KG1 (cell line): ENCODE data around the gene CD244.
A peak's percentile ranks its signal among the peaks of the same experiment; 100 is the strongest.
"Not testable (repeated sequence)": the region's sequence is repeated elsewhere in the genome, so short reads cannot be mapped to it uniquely, and the experiment has no call there.

Source experiments
- DNase-seq: peaks from one replicate; lab custom pipeline; 2025; lab: John Stamatoyannopoulos, UW

Gene CD244, protein sequence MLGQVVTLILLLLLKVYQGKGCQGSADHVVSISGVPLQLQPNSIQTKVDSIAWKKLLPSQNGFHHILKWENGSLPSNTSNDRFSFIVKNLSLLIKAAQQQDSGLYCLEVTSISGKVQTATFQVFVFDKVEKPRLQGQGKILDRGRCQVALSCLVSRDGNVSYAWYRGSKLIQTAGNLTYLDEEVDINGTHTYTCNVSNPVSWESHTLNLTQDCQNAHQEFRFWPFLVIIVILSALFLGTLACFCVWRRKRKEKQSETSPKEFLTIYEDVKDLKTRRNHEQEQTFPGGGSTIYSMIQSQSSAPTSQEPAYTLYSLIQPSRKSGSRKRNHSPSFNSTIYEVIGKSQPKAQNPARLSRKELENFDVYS

DNA sequence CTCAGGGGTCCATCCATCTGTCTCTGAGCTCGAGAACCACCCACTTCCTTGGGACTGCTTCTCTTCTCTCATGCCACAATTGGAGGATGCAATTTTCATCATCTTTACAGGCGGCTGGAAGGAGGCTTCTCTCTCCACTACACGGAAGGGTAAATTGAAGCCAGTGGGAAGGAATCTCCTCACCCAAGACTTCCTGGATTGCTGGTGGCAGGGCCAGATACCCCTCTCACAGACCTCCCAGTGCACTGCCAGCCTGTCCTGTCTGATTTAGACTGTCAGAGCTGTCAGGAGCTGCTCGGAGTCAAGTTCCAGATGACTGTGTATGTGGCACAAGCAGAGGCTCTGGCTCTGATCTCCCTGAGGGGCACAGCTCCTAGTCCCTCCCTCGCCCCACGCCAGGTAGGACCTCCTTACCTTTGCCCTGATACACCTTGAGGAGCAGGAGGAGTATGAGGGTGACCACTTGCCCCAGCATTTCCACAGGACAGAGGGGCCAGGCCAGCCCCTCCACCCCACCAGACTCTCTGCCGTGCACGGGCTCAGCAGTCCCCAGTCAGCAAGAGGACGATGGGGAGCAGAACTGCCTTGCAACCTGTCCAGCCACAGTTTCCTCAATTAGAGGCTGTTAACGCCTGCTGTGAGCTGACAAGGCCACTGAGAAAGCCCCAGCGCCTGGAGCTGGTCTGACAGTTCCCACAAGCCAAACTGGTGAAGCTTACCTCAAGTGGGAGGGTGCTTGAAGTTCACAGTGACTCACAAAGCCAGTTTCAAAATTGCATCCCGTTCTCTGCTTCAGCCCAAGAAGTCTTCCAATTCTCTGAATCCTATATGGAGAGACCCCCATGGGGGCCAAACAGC lies at the start of gene CD244:
CD244 (minus strand) TSS at position 685 of the 858 bp plus-strand sequence; CDS start at position 475, 210 bp downstream.
- peak; percentile 88 for DNase-seq

DNA sequence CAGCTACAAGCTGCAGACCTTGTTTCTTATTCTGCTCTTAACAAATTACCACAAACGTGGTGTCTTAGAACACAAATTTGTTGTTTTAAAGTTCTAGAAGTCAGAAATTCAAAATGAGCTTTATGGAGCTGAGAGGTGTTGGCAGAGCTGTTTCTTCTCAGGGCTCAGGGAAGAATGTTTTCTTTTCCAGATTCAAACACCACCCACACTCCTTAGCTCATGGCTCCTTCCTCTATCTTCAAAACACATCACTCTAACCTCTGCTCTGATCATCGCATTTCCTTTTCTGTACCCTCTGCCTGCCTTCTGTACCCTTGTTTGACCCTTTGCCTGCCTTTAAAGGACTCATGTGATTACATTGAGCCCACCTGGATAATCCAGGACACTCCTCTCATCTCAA lies 49.2 kb upstream of the CD244 start:
- DNase-seq: no peak

DNA sequence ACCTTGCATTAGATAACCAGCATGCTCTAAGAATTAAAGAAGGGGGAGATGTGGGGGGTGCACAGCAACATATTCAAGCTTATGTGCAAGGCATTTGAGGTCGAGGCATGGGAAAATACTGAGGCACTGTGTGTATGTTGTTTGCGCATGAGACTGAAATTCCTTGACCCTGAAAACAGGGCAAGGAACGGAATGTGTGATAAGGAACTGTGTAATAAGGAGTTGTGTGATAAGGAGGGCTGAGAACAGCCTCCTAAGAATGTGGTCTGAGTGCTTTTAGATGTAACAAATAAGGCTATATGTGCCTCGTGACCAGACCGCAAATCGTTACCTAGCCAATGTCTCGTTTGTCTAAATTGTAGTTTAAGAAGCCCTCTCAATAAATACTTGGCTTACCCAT lies 48.8 kb upstream of the CD244 start:
- no peak for DNase-seq

DNA sequence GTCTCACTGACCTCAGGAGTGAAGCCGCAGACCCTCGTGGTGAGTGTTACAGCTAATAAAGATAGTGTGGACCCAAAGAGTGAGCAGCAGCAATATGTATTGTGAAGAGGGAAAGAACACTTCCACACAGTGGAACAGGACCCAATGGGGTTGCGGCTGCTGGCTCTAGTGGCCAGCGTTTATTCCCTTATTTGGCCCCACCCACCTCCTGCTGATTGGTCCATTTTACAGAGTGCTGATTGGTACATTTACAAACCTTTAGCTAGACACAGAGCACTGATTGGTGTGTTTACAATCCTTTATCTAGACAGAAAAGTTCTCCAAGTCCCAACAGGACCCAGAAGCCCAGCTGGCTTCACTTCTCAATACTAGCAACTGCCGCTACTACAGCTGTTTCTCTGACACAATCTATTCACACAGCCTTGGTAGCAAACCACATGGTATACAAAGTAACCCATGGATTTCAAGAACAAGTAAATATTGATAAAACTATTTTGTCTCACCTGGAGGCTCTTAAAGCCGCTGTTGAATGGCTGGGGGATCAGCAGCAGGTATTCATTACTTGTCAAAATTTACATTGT lies 47.6 kb upstream of the CD244 start:
- no peak for DNase-seq

DNA sequence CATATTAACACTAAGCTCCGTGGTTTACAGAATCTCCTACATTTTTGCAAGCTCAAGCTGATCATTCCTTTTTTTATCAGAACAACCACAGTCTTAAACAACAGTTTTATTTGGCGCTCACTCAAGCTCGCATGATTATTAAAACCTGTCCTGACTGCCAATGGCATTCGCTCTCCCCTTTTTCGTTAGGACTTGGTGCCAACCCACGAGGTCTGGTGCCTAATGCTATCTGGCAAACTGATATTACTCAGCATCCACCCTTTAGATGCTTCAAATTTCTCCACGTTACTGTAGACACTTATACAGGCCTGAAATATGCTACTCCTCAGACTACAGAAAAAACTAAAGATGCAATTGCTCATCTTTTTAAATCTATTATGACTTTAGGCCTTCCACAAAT lies 45.3 kb upstream of the CD244 start:
- no peak for DNase-seq

DNA sequence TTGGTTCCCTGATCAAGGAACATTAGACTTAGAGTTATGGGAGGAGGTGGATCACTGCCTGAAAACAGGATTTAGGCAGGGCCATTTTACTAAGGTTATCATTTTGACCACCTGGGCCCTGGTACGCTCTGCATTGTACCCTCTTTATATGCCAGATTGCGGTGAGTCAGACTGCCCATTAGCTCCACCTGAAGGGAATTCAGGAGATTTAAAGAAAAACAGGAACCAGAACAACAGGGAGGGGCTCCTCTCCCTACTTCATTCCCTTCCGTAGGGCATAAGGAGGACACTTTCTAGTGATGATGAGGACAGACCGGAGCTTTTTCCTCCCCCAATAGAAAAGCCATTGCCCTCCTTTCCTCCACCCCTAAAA lies 42.9 kb upstream of the CD244 start:
- DNase-seq: no peak

DNA sequence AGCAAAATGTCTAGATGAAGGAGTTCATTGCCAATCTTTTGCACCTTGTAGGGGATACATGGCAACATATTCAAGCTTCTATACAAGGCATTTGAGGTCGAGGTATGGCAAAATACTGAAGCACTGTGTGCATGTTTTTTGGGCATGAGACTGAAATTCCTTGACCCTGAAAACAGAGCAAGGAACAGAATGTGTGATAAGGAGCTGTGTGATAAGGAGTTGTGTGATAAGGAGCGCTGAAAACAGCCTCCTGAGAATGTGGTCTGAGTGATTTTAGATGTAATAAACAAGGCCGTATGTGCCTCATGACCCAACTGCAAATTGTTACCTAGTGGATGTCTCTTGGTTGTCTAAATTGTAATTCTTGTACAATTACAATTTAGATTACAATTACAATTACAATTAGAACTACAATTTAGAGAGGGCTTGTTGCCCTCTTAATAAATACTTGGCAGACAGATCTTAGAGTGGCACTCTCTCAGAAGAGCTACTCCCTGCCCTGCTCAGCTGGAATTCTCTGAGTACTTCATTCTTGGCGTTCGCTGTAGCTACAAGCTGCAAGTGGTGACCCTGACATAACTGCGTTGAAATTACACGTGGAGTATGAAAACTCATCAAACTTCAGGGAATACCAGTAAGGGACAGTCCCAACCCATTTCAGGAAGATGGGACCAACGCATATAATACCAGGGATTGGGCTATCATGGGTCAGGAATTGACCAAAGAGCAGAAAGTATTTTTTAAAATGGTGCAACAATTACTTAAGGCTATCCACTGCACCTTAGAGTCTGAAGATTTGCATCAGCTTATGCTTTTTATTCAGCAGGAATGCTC lies 42.3 kb upstream of the CD244 start:
- DNase-seq: no peak

DNA sequence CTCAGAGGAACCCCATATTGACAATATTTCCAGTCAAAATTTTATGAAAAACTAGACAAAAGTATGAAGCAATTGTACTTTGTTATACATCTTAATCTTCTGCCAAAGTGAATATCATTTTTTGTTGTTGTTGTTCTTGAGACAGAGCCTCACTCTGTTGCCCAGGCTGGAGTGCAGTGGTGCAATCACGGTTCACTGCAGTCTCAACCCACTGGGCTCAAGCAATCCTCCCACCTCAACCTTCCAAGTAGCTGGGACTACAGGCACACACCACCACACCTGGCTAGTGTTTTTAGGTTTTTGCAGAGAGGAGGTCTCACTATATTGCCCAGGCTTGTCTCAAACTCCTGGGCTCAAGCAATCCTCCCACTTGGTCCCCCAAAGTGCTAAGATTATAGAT lies 39.6 kb upstream of the CD244 start:
- not testable (repeated sequence) for DNase-seq

DNA sequence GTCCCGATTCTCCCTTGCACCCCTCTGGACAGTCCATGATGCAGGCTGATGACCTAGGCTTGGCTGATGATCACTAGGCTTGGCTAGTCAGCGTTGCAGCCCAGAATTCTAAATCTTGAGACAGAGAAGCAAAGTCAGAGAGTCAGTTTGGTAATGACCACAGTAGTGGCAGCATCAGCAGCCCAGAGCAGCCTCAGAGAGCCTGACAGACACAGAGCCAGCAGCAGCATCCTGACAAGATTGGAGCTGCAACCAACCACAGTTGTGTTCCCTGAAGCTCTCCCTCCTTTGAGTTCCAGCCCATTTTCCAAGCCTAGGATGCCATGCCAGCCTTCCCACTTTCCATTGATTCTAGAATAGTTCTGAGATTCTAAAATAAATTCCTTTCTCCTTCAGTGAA lies 39.1 kb upstream of the CD244 start:
- DNase-seq: no peak

DNA sequence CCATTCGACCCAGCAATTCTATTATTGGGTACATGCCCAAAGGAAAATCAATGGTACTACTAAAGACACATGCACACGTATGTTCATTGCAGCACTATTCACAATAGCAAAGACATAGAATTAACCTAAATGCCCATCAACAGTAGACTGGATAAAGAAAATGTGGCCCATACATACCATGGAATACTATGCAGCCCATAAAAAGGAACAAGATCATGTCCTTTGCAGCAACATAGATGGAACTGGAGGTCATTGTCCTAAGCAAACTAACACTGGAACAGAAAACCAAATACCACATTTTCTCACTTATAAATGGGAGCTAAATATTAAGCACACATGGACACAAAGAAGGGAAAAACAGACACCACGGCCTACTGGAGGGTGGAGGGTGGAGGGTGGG lies 38.0 kb upstream of the CD244 start:
- not testable (repeated sequence) for DNase-seq

DNA sequence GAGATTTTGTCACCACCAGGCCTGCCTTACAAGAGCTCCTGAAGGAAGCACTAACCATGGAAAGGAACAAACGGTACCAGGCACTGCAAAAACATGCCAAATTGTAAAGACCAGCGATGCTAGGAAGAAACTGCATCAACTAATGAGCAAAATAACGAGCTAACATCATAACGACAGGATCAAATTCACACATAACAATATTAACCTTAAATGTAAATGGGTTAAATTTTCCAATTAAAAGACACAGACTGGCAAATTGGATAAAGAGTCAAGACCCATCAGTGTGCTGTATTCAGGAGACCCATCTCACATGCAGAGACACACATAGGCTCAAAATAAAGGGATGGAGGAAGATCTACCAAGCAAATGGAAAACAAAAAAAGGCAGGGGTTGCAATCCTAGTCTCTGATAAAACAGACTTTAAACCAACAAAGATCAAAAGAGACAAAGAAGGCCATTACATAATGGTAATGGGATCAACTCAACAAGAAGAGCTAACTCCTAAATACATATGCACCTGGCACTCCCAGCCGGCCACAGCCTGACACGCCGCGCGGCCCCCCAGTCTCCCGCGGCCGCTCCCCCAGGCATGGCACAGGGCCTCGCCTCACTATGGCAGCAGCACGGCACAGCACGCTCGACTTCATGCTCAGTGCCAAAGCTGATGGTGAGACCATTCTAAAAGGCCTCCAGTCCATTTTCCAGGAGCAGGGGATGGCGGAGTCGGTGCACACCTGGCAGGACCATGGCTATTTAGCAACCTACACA lies 31.9 kb upstream of the CD244 start:
- not testable (repeated sequence) for DNase-seq

DNA sequence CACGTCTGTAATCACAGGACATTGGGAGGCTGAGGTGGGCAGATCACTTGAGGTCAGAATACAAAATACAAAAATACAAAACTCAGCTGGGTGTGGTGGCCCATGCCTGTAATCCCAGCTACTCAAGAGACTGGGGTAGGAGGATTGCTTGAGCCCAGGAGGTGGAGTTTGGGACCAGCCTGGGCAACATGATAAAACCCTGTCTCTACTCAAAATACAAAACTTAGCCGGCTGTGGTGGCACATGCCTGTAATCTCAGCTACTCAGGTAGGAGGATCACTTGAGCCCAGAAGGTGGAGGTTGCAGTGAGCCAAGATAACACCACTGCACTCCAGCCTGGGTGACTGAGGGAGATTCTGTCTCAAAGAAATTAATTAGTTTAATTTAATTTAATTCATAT lies 28.8 kb upstream of the CD244 start:
- DNase-seq: no peak

DNA sequence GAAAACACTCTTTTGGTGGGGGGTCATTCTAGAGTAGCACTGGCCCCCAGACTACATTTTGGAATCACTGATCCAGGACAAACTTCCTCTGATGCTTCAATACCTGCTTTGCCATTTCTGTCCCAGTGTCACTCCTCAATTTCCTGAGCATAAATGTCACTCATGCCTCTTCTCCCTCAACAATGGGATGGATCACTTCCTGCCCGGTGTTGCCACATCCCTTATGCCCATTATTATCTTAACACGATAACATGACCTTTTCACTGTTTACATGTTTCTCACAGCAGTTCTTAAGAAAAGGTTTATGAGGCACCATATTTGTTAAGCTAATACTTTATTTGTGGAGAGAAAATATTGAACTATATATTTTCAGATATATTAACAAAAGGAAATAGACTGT lies 26.2 kb upstream of the CD244 start:
- DNase-seq: no peak

DNA sequence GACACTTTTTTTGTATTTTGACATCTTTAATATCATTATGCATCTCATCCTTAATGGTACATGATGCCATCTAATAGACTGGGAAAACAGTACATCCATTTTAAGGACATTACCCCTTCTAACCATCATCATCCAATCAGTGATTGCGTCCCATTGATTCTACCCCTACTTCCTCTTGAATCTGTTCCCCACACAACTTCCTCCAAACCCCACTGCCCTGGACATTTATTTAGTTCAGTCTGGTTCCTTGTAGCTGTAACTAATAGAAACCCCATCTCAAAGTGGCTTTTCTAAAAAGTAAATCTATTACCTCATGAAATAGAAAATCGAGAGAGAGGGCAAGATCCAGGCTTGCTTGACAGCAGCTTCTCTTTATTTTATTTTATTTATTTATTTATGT lies 24.4 kb upstream of the CD244 start:
- no peak for DNase-seq

DNA sequence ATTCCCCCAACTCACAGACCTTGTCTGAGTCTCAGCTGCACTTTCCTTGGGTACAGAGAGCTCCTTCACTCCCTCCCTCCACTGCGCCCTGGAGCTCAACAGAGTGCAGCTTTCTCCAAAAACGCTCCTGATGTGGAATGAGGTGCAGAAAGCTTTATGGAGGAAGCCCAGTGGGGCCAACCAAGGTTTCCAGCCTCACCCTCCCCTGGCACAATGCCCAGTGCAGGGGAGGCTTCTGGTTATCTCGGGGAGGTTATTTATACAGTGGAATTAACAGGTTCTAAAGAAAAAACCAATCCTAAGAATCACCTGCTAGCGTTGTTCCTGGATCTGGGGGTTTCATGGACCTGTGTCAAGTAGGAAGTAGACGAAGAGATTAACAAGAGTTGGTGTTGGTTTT lies 22.4 kb upstream of the CD244 start, which contains the start of gene ITLN1:
ITLN1 (minus strand) TSS at position 139 of the 400 bp plus-strand sequence. CDS start 303 bp downstream, outside the sequence.
- DNase-seq: no peak

DNA sequence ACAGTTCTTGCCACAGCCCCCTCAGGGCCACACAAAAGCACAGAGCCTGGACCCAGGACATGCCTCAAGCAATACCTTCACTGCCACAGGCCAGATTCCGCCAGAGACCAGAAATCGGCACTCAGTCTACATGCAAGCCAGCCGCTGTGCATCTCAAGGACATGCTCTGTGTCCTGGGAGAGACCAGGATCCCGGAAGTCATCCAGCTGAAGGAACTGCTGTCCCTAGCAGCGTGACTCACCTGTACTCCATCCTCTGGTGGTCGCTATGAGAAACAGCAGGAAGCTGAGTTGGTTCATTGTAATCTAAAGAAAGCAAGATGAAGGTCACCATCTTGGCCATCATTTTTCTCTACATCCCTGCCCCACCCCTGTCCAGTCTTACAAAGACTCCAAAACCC lies 21.9 kb upstream of the CD244 start:
- no peak for DNase-seq

DNA sequence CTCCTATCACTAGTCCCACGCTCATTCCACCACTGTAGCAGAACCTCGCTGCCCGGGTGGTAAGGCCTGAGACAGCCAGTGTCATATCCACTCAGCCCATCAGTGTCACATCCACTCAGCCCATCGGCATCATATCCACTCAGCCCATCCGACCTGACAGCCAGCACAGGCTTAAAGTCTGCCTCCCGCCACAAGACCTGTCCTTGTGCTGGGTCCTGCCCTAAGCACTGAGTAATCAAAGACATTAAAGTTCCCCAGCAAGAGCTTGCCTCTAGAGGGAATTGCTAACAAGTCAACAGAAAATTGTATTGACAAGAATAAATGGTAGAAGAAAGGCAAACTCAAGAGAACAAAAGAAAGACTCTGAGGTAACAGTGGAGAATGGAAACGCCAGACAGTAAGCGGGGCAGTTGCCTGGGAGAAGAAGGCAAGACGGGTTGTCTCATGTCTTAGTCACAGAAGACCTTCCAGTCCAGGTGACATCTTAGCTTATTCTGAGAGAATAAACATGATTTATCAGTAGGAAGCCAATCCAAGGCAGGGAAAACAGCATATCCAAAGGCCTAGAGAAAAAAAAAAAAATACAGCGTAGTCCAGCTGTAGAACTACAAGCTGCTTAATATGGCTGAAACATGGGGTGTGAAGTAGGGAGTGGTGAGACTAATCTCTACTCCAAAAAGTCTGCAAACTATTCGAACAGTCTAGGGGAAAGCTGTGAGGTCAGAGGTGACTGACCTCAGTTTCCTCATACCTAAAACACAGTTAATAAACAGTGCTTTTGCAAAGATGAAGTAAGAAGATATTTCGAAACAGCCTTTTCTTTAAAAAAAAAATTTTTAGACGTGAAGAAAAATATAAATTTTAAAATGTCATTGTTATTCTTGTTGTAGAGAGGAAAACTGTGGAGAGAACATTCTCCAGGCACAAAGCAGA lies 21.2 kb upstream of the CD244 start:
- DNase-seq: no peak

DNA sequence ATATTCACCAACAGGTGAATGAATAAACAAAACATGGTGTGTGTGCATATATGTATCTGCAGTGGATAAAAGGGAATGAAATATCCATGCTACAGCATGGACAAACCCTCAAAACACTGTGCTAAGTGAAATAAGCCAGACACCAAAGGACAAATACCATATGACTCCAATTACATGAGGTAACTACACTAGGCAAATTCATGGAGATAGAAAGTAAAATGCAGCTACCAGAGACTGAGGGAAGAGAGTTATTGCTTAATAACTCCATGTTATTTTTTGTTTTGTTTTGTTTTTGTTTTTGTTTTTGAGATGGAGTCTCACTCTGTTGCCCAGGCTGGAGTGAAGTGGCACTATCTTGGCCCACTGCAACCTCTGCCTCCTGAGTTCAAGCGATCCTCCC lies 19.9 kb upstream of the CD244 start:
- no peak for DNase-seq

DNA sequence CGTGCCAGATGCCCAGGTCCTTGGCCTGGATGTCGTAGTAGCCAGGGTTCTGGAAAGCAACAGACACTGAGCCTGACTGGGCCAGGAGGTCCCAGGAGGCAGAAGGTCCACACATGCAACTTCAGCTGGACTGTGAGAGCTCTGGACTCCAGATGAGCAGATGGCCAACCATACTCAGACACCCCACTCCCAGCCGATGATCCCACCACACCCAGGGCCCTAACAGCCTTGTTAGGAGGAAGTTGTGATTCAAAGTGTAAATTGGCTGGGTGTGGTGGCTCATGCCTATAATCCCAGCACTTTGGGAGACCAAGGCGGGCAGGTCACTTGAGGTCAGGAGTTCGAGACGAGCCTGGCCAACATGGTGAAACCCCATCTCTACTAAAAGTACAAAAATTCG lies 18.6 kb upstream of the CD244 start:
- DNase-seq: not testable (repeated sequence)

DNA sequence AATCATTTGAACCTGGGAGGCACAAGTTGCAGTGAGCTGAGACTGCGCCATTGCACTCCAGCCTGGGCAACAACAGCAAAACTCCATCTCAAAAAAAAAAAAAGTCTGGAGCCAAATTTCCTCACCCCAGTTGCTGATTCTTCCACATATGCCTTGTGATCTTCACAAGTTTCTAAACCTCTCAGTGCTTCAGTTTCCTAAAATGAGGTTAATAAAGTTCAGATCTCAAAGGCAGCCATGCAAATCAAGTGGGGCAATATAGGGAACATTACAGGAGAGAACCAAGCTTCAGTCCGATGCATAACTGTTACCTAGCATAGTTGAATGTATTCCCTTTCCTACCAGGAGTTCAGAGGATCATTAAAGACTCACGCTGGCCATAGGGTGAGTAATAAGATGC lies 17.5 kb upstream of the CD244 start:
- no peak for DNase-seq
